Loucy (cell line): ENCODE measurements around the gene FCHO1.

Source experiments
- H2AFZ ChIP-seq: fragments of 200-600 bp; sonication (generic); 2 replicates; pipeline ENCODE4 v1.6.0; 2016; ENCODE audit warnings: antibody characterized with exemption, mild to moderate bottlenecking, low read length, moderate library complexity
- H3F3A ChIP-seq: fragments of 200-600 bp; 2 replicates; pipeline ENCODE4 v1.6.0; 2016; ENCODE audit warnings: antibody characterized with exemption, low read depth, mild to moderate bottlenecking
- H3K27me3 ChIP-seq: fragments of 200-600 bp; sonication (generic); 2 replicates; pipeline ENCODE4 v1.6.1; 2014; ENCODE audit warnings: low read length, mild to moderate bottlenecking; ENCODE audit not compliant: insufficient read depth, poor library complexity, severe bottlenecking
- H3K36me3 ChIP-seq: fragments of 200-600 bp; sonication (generic); 2 replicates; pipeline ENCODE4 v1.6.1; 2016; ENCODE audit warnings: low read length; ENCODE audit not compliant: insufficient read depth
- H3K4me1 ChIP-seq: fragments of 200-600 bp; sonication (generic); 2 replicates; pipeline ENCODE4 v1.5.1; 2014; ENCODE audit warnings: low read length, mild to moderate bottlenecking; ENCODE audit not compliant: insufficient read depth, poor library complexity, severe bottlenecking
- H3K4me2 ChIP-seq: fragments of 200-600 bp; sonication (generic); 2 replicates; pipeline ENCODE4 v1.6.0; 2014; ENCODE audit warnings: antibody characterized with exemption, low read length, low read depth, mild to moderate bottlenecking; ENCODE audit not compliant: poor library complexity, severe bottlenecking
- H3K4me3 ChIP-seq: fragments of 200-600 bp; sonication (generic); 2 replicates; pipeline ENCODE4 v1.5.1; 2014; ENCODE audit warnings: low read length, mild to moderate bottlenecking, mixed read lengths; ENCODE audit not compliant: poor library complexity, severe bottlenecking
- H3K79me2 ChIP-seq: fragments of 200-600 bp; sonication (generic); 2 replicates; pipeline ENCODE4 v1.6.1; 2014; ENCODE audit warnings: low read length; ENCODE audit not compliant: insufficient read depth
- H3K9ac ChIP-seq: fragments of 200-600 bp; sonication (generic); 2 replicates; pipeline ENCODE4 v1.6.0; 2014; ENCODE audit warnings: mild to moderate bottlenecking, low read depth, low read length, moderate library complexity; ENCODE audit not compliant: poor library complexity, severe bottlenecking
- H3K9me2 ChIP-seq: fragments of 200-600 bp; sonication (generic); replicated peaks from 2 replicates; pipeline ENCODE4 v1.6.1; 2016; ENCODE audit warnings: low read depth, low read length, mixed read lengths
- H3K9me3 ChIP-seq: fragments of 200-600 bp; sonication (generic); 2 replicates; pipeline ENCODE4 v1.6.1; 2014; ENCODE audit warnings: mild to moderate bottlenecking, antibody characterized with exemption, low read length, low read depth; ENCODE audit not compliant: insufficient read depth
- H4K20me1 ChIP-seq: fragments of 200-600 bp; sonication (generic); 2 replicates; pipeline ENCODE4 v1.6.0; 2014; ENCODE audit warnings: antibody characterized with exemption, low read length, mild to moderate bottlenecking; ENCODE audit not compliant: insufficient read depth, poor library complexity, severe bottlenecking
- CTCF ChIP-seq: fragments of 200-600 bp; sonication (generic); conservative IDR thresholded peaks from 2 replicates; pipeline ENCODE4 v1.5.1; 2014; ENCODE audit warnings: mild to moderate bottlenecking, antibody characterized with exemption, low read length
- EZH2phosphoT487 ChIP-seq: fragments of 200-600 bp; IDR thresholded peaks from 2 replicates; pipeline ENCODE4 v1.6.1; 2018; ENCODE audit warnings: antibody characterized with exemption, mild to moderate bottlenecking, moderate library complexity, borderline replicate concordance

Gene FCHO1

GRCh38 chr19:17831419-17831888 is 80.2 kb downstream of the FCHO1 start:
- Histone ChIP-seq H3K4me1 (peaks cover 3% of the 10 kb centered on the region), H3K79me2 (no peaks in the 10 kb centered on the region), H3K9ac (no peak overlapping the region), H3K9me3 (no peaks in the 10 kb centered on the region), H3K27me3 (no peaks in the 10 kb centered on the region), H3K36me3 (peaks cover 21% of the 10 kb centered on the region; the same call in 1 of the 2 replicates), H3K4me2 (no peak overlapping the region), H2AFZ (no peak overlapping the region), H3K9me2 (no peaks in the 10 kb centered on the region), H3F3A (no peaks in the 10 kb centered on the region), H4K20me1 (no peaks in the 10 kb centered on the region), H3K4me3 (no peak overlapping the region)
- TF ChIP-seq CTCF (no peak), EZH2phosphoT487 (no peak)

- H3K4me3 ChIP-seq = no peak overlapping the region
- H3F3A ChIP-seq = no peaks in the 10 kb centered on the region
- no peaks in the 10 kb centered on the region for H3K79me2 ChIP-seq
- H3K9ac ChIP-seq = no peak overlapping the region
- H3K9me2 ChIP-seq = no peaks in the 10 kb centered on the region
- H4K20me1 ChIP-seq = no peaks in the 10 kb centered on the region
- H2AFZ ChIP-seq = no peak overlapping the region
- H3K27me3 ChIP-seq = no peaks in the 10 kb centered on the region
- H3K4me1 ChIP-seq = peaks cover 3% of the 10 kb centered on the region
- no peak overlapping the region for H3K4me2 ChIP-seq
- no peak for TF ChIP-seq CTCF
- no peak for TF ChIP-seq EZH2phosphoT487
- H3K9me3 ChIP-seq = no peaks in the 10 kb centered on the region
- peaks cover 21% of the 10 kb centered on the region; the same call in 1 of the 2 replicates for H3K36me3 ChIP-seq
Observed at GRCh38 chr19:17832443-17833208, 81.3 kb downstream of the FCHO1 start.

- Histone ChIP-seq H4K20me1 (no peaks in the 10 kb centered on the region), H3F3A (no peaks in the 10 kb centered on the region), H3K27me3 (no peaks in the 10 kb centered on the region), H2AFZ (no peak overlapping the region), H3K36me3 (peaks cover 28% of the 10 kb centered on the region; the same call in 1 of the 2 replicates), H3K79me2 (no peaks in the 10 kb centered on the region), H3K4me2 (no peak overlapping the region), H3K9ac (no peak overlapping the region), H3K4me1 (peaks cover 3% of the 10 kb centered on the region), H3K4me3 (no peak overlapping the region), H3K9me3 (no peaks in the 10 kb centered on the region), H3K9me2 (no peaks in the 10 kb centered on the region)
- TF ChIP-seq CTCF (peak; percentile 34), EZH2phosphoT487 (no peak)
Observed at GRCh38 chr19:17834350-17835181, 83.3 kb downstream of the FCHO1 start.
